Stimulated activated naive CD8-positive, alpha-beta T cell treated with anti-CD3 and anti-CD28 coated beads, Interleukin-15, Interleukin-2, amounts not matched to agents 100 ng/mL and 50 ng/mL, for 24 hours (primary cell): ENCODE data around the gene FOXRED2.
A peak's percentile ranks its signal among the peaks of the same experiment; 100 is the strongest.
"Not testable (repeated sequence)": the region's sequence is repeated elsewhere in the genome, so short reads cannot be mapped to it uniquely, and the experiment has no call there.

ENCODE experiments used
- H3K27ac Mint-ChIP-seq: one replicate; pipeline ENCODE4 v1.8.0; 2021; ENCODE audit warnings: mild to moderate bottlenecking, mixed read lengths
- H3K27me3 Mint-ChIP-seq: one replicate; pipeline ENCODE4 v1.8.0; 2021; ENCODE audit warnings: mixed read lengths
- H3K36me3 Mint-ChIP-seq: one replicate; pipeline ENCODE4 v1.8.0; 2021; ENCODE audit warnings: low read depth, mixed read lengths
- H3K4me1 Mint-ChIP-seq: one replicate; pipeline ENCODE4 v1.8.0; 2021; ENCODE audit warnings: low read depth, mixed read lengths
- H3K4me3 Mint-ChIP-seq: one replicate; pipeline ENCODE4 v1.8.0; 2021; ENCODE audit warnings: mild to moderate bottlenecking, mixed read lengths
- H3K9me3 Mint-ChIP-seq: one replicate; pipeline ENCODE4 v1.8.0; 2021; ENCODE audit warnings: mixed read lengths

FOXRED2 gene

DNA sequence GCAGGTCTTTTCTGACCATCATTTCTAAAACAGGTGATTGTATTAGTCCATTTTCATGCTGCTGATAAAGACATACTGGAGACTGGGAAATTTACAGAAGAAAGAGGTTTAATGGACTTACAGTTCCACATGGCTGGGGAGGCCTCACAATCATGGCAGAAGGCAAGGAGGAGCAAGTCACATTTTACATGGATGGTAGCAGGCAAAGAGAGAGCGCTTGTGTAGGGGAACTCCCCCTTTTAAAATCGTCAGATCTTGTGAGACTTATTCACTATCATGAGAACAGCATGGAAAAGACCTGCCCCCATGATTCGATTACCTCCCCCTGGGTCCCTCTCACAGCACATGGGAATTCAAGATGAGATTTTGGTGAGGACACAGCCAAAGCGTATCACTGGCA lies 26.5 kb upstream of the FOXRED2 start:
- H3K9me3 Mint-ChIP-seq, H3K4me3 Mint-ChIP-seq, H3K36me3 Mint-ChIP-seq, H3K27me3 Mint-ChIP-seq, H3K4me1 Mint-ChIP-seq, H3K27ac Mint-ChIP-seq: not testable (repeated sequence)

DNA sequence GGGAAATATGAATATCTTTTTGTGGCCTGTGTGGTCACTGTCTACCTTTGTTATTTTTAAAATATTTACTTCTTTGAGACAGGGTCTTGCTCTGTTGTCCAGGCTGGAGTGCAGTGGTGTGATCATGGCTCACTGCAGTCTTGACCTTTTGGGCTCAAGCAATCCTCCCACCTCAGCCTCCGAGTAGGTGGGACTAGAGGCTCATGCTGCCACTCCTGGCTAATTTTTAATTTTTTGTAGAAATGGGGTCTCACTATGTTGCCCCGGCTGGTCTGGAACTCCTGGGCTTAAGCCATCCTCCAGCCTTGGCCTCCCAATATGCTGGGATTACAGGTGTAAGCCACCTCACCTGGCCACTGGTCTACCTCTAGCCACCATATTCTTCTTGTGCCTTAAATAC lies 25.6 kb upstream of the FOXRED2 start:
- Mint-ChIP-seq H3K36me3 (peaks cover 12% of the 10 kb centered on the region), H3K27me3 (no peaks in the 10 kb centered on the region), H3K4me1 (peaks cover 10% of the 10 kb centered on the region), H3K4me3 (no peak overlapping the region), H3K27ac (no peak overlapping the region), H3K9me3 (no peaks in the 10 kb centered on the region)

DNA sequence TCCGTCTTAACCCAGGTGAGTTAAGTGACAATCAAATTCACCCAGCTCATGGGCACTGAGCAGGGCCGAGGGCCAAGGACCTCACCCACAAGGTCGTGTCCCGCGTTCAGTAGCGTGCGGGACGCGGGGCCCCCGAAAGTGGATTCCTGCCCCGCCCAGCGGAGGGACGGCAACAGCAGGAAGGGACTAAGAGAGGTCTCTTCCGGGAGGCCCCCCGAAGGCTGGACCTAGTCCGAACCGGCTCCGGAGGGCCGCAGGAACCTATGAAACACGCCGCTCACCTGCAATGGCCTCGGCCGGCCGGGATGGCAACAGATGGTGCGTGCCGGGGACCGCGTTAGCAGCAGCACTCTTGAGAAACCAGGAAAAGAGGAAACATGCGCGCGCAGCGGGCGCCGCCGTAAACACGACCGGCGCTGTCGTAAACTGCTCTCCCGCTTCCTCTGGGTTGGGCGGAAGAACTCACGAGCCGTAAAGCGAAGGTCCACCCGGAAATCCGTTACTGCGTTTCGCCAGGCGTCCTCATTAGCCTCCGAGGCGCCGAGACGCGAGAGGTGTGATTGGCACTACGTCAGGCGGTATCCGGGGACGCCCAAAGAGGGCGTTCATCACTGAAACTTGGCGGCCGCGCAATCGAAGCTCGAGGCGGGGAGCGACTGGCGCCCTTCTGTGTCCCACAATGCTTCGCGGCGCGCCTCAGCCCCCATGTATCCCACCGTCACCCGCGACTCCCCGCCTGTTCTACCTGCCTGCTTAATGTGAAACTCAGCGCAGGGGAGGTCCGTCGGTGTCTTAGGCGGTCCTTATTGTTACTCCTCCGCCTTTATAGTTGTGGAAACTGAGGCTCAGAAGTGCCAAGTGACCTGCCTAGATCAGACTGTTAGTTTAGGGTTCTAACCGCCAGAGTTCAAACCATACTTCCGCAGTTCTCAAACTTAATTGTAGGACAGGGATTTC lies 22.2 kb upstream of the FOXRED2 start, which contains the start of gene EIF3D:
Gene EIF3D (minus strand): TSS at position 372 of the 957 bp plus-strand sequence. CDS start 3,045 bp downstream, outside the sequence.
- Mint-ChIP-seq H3K4me3 (peak within 1 kb of the TSS; percentile 93), H3K27ac (peak within 1 kb of the TSS; percentile 98), H3K4me1 (peaks cover 31% of the 10 kb centered on the region), H3K9me3 (no peaks in the 10 kb centered on the region), H3K27me3 (no peaks in the 10 kb centered on the region), H3K36me3 (peaks cover 45% of the 10 kb centered on the region)

DNA sequence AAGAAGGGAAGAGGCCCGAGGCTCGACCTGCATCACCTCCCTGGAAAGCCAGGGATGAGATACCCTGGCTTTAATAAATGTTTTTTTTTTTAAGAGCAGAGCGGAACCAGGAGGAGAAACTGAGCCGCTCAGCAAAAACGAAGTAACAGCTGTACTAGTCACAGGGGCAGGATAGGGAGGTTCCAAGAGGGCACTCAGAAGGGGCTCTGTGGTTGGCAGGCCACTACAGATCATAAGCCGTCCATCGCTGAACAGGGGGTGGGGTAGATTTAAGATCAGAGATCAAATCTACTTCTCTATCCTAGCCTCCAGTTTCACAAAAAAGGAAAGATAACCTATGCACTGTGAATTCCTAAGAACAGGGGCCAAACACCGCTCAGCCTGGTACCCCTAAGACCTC lies 21.5 kb upstream of the FOXRED2 start:
- Mint-ChIP-seq H3K9me3 (no peaks in the 10 kb centered on the region), H3K36me3 (peaks cover 51% of the 10 kb centered on the region), H3K27me3 (no peaks in the 10 kb centered on the region), H3K27ac (peak overlapping the region; percentile 98), H3K4me1 (peaks cover 31% of the 10 kb centered on the region), H3K4me3 (peak overlapping the region; percentile 93)

DNA sequence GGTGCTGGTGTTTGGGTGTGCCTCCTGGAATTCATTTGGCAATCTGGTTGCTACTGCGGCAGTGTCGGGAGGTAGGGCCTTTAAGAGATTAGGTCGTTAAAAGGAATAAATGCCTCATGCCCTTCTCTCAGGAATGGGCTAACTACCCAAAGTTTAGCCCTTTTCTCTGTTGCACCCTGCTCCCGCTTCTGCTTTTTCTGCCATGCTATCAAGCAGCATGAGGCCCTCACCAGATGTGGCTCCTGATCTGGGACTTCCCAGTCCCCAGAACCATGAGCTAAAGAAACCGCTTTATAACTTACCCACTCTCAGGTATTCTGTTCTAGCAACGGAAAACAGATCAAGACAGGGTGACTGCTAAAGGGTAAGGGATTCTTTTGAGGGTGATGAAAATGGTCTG lies 15.8 kb upstream of the FOXRED2 start:
- Mint-ChIP-seq H3K27ac (no peak overlapping the region), H3K9me3 (no peaks in the 10 kb centered on the region), H3K4me1 (peaks cover 26% of the 10 kb centered on the region), H3K27me3 (no peaks in the 10 kb centered on the region), H3K4me3 (no peak overlapping the region), H3K36me3 (peaks cover 93% of the 10 kb centered on the region)

DNA sequence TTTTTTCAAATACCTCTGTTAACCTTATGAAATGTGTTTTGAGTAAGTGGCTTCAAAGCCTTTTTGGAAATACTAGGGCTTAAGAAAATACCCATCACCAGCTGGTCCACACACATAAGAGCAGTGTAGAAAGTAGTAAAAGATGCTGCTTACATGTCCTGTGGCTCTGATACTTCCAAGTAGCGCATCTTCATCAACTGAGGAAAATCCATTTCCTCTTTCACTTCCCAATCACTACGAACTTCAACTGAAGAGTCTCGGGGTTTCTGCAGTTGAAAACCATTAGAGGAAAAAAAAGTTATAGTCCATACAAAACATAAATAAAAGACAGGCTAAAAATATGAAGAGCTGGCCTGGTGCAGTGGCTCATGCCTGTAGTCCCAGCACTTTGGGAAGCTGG lies 13.6 kb upstream of the FOXRED2 start:
- Mint-ChIP-seq H3K27ac (no peak overlapping the region), H3K4me1 (peaks cover 4% of the 10 kb centered on the region), H3K4me3 (no peak overlapping the region), H3K27me3 (no peaks in the 10 kb centered on the region), H3K9me3 (no peaks in the 10 kb centered on the region), H3K36me3 (peaks cover 95% of the 10 kb centered on the region)

DNA sequence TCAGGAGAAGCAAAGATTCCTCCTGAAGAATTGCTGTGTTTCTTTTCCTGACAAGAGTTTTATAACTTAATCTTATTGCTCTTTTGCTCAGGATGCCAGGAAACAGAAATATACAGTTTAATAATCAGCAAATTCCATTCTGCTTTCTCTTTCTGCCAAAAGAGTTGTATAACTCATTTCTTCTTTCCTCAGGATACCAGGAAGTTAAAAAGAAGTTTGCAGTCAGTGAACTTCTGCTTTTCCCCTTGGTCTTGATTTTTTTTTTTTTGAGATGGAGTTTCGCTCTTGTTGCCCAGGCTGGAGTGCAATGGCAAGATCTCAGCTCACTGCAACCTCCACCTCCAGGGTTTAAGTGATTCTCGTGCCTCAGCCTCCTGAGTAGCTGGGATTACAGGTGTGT lies 13.1 kb upstream of the FOXRED2 start:
- H3K27me3 Mint-ChIP-seq, H3K9me3 Mint-ChIP-seq, H3K27ac Mint-ChIP-seq, H3K4me3 Mint-ChIP-seq, H3K4me1 Mint-ChIP-seq: not testable (repeated sequence)
- H3K36me3 Mint-ChIP-seq = peaks cover 93% of the 10 kb centered on the region

DNA sequence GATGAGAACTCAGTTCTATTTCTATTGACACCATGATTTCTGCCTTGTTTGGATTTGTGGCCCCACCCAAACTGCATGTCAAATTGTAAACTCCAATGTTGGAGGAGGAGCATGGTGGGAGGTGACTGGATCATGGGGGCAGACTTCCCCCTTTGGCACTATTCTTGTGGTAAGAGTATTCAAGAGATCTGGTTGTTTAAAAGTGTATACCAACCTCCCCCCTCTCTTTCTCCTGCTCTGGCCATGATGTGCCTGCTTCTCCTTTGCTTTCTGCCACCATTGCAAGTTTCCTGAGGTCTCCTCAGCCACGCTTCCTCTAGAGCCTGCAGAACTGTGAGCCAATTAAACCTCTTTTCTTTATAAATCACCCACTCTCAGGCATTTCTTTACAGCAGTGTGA lies 7.9 kb upstream of the FOXRED2 start:
- H3K9me3 Mint-ChIP-seq = no peaks in the 10 kb centered on the region
- H3K27ac Mint-ChIP-seq = peak overlapping the region; percentile 61
- H3K4me1 Mint-ChIP-seq = no peaks in the 10 kb centered on the region
- peaks cover 92% of the 10 kb centered on the region for H3K36me3 Mint-ChIP-seq
- no peak overlapping the region for H3K4me3 Mint-ChIP-seq
- no peaks in the 10 kb centered on the region for H3K27me3 Mint-ChIP-seq

DNA sequence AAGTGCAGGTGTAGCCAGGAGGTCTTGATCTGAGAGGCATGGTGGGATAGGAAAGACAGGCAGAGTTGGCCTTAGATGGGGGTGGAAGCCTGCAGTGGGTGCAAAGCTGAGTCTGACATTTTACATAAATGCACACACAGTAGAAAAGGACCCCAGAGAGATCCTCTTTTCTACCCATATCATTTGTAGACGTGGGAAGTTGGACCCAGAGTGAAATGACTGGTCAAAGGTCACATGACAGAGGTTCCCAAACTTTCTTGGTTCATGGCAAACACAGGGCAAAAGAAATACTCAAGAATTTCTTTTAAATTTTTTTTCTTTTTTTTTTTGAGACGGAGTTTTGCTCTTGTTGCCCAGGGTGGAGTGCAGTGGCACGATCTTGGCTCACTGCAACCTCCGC lies 6.2 kb upstream of the FOXRED2 start:
- no peak overlapping the region for H3K27ac Mint-ChIP-seq
- no peaks in the 10 kb centered on the region for H3K4me1 Mint-ChIP-seq
- H3K27me3 Mint-ChIP-seq = no peaks in the 10 kb centered on the region
- peaks cover 77% of the 10 kb centered on the region for H3K36me3 Mint-ChIP-seq
- H3K9me3 Mint-ChIP-seq = no peaks in the 10 kb centered on the region
- H3K4me3 Mint-ChIP-seq = no peak overlapping the region

DNA sequence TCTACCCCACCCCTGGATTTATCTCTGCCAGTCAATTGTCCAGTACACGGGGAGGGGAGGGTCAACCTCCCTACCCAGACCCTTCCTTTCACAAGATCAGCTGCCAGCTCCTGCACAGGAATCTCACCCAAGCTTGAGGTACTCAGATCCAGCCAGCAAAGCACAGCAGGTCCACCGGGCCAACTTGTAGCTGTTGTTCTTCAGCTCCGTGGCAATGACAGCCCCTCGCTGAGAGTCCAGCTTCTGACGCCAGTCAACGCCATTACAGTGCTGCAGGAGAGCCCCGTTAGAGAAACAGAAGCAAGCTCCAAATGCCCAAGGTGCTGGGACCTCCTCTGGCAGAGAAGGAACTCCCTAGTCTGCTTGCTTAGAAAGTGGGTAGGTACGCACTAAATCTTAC lies 5.5 kb upstream of the FOXRED2 start:
- Mint-ChIP-seq H3K4me3 (no peak overlapping the region), H3K36me3 (peaks cover 70% of the 10 kb centered on the region), H3K27ac (peak overlapping the region; percentile 7)

DNA sequence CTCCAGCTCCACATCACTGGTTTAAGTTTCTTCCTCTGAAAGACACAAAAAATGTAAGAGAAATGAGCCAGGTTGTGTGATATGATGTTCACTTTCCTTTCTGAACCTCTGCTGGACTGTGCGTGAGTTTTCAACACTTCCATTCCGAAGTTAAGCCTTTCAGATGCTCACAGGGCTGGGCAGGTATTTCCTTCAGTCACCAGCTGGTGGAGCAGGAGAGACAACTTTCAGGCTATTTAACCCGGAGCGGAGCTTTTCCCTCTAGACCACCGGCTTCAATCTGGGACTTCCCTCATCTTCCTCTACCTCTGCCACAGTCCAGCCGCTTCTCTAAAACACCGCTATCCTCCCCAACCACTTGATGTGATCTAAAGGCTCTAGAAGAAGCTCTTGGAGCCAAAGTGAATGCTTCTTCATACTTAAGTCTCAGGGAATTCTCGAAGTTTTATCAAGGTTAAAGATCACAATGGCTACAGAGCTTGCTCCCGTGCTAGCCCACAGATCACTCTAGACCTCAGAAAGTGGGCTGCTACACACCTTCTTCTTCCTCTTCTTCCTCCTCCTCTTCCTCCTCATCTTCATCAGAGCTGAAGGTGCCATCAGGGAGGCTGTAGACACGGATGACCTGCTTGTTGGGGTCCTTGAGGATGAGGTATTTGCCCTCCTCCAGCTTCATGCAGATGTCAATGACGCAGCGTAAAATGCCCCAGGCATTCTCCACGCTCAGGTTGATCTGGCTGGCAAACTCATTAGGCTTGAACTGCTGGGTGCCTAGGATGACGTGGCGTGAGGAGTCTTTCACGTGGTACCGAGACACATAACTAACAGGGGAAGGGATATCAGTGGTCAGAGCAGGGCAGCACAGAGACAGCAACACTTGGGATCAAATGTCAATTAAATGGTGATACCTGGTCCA lies 4.4 kb upstream of the FOXRED2 start:
- Mint-ChIP-seq H3K36me3 (peaks cover 59% of the 10 kb centered on the region), H3K4me1 (peaks cover 14% of the 10 kb centered on the region), H3K27ac (peak overlapping the region; percentile 32)

More for the DNA sequence above, 5.5 kb upstream of the FOXRED2 start:
- Mint-ChIP-seq H3K4me1 (peaks cover 4% of the 10 kb centered on the region), H3K9me3 (no peaks in the 10 kb centered on the region), H3K27me3 (no peaks in the 10 kb centered on the region)

DNA sequence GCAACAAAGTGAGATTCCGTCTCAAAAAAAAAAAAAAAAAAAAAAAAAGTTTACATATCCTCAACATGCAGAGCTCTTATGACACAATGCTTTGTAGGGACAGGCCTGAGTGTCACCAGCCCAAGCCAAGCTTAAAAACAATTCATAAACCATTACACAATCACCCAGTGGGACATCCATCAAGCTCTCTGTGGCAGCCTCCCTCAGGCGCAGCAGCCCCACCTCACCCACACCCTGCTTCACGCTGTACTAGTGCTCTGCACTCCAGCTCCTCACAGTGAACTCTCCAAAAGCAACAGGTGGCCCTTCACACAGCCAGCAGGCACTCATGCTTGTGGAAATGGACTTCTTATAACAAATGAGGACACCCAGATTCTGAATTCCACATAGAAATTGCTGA lies 3.5 kb upstream of the FOXRED2 start:
- Mint-ChIP-seq H3K27me3 (no peaks in the 10 kb centered on the region), H3K4me3 (no peak overlapping the region), H3K27ac (no peak overlapping the region), H3K4me1 (peaks cover 20% of the 10 kb centered on the region), H3K9me3 (no peaks in the 10 kb centered on the region), H3K36me3 (peaks cover 51% of the 10 kb centered on the region)

More for the DNA sequence above, 4.4 kb upstream of the FOXRED2 start:
- Mint-ChIP-seq H3K9me3 (no peaks in the 10 kb centered on the region), H3K4me3 (no peak overlapping the region), H3K27me3 (no peaks in the 10 kb centered on the region)

DNA sequence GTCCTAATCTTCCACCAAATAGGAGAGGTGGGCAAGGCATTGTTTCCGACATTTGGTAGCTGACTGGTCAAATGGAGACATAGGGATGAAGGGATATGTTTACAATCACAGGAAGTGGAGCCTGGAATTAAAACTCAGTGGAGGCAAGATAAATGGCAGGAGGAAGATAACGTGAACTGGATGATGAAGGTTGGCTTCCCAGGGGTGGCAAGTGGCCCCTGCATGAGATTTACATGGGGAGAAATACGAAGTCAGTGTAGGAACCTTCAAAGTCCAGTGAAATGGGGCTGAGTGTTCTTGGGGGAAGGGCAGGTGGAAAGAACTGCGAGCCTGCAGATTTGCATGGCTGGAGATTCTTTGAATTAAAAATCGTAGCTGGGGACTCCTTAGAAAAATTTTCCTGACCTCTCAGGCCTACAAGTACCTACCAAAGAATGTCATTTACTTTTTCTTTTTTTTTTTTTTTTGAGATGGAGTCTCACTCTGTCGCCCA lies 724 bp upstream of the FOXRED2 start:
- peak overlapping the region; percentile 27 for H3K27ac Mint-ChIP-seq
- H3K4me1 Mint-ChIP-seq = peaks cover 26% of the 10 kb centered on the region
- H3K27me3 Mint-ChIP-seq = no peaks in the 10 kb centered on the region
- H3K36me3 Mint-ChIP-seq = peaks cover 36% of the 10 kb centered on the region
- peak overlapping the region; percentile 50 for H3K4me3 Mint-ChIP-seq
- H3K9me3 Mint-ChIP-seq = no peaks in the 10 kb centered on the region

DNA sequence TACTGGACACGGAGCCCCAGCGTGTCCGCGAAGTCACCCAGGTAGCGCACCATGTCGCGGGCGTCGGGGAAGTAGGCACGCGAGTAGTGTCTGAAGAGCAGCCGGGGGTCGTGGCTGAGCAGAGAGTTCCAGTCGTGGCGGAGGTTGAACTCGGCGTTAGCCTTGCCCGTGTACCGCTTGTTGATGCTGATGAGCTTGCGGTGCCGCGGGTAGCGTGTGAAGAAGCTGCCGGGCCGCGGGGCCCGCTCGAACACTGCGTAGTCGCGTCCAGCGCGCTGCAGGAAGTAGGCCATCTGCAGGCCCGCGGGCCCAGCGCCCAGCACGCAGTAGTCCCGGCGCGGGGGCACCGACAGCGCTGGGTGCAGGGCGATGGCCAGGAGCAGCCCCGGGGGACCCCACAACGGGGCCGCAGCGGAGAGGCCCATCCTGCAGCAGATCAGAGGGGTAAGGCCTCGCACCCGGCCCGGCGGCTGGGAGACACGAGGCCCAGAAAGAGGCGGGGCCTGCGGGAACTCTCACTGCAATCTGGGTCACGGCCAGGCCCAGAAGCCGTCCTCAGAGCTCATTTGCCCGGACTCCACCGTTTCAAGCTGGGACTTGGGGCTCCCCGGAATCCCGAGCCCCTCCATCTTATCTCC lies 723 bp downstream of the FOXRED2 start:
- Mint-ChIP-seq H3K4me3 (peak overlapping the region; percentile 57), H3K36me3 (peaks cover 22% of the 10 kb centered on the region), H3K27ac (peak overlapping the region; percentile 67), H3K4me1 (peaks cover 26% of the 10 kb centered on the region), H3K27me3 (no peaks in the 10 kb centered on the region), H3K9me3 (no peaks in the 10 kb centered on the region)
